ENCODE data around the gene DNER. TPM values are rescaled to one million over a fixed set of nuclear protein-coding genes. Genes with fewer than 3 reads are reported as not detected.

Gene DNER
- total and polyA plus RNA-seq, 2 of the 4 experiments (the other 2 are of a cell fraction): under 0.01 to 0.14 TPM

GRCh38 chr2:229669841-229670240 is 44.5 kb downstream of the DNER start:
- Histone ChIP-seq H3K27me3 (ENCODE audit: control insufficient read depth, insufficient read depth, low read length) (no peaks in the 10 kb centered on the region), H3K9me3 (ENCODE audit: control insufficient read depth, insufficient read depth, low read length) (0 out of 2 replicates have a peak, but pooled peaks cover 4% of the 10 kb centered on the region), H3K18ac (ENCODE audit: low read depth, low read length) (no peak overlapping the region), H3K4me1 (ENCODE audit: control insufficient read depth, insufficient read depth, low read length) (no peaks in the 10 kb centered on the region), H2BK15ac (ENCODE audit: low read depth, low read length) (no peak overlapping the region), H2BK5ac (ENCODE audit: low read depth, low read length, poor library complexity, severe bottlenecking) (no peak overlapping the region), H3K4me3 (ENCODE audit: insufficient read depth, low read depth, low read length) (no peak overlapping the region), H4K8ac (ENCODE audit: low read depth in 2 of 2, low read length in 2 of 2) (no peak overlapping the region), H2AK9ac (replicated peaks; ENCODE audit: low read depth, low read length, poor library complexity) (no peak overlapping the region), H3K9me1 (ENCODE audit: insufficient read depth, low read length) (no peaks in the 10 kb centered on the region), H4K20me1 (ENCODE audit: insufficient read depth, low read length) (no peaks in the 10 kb centered on the region), H3K23ac (ENCODE audit: low read depth, low read length) (no peak overlapping the region), H3K4me2 (ENCODE audit: low read depth, low read length) (no peak overlapping the region), H3K56ac (ENCODE audit: extremely low read depth, insufficient read depth, low read length) (no peak overlapping the region), H3K14ac (replicated peaks; ENCODE audit: low read depth, low read length) (no peak overlapping the region), H2AK5ac (ENCODE audit: low read depth, low read length) (no peak overlapping the region), H2BK20ac (ENCODE audit: low read depth, low read length) (no peak overlapping the region), H3K4ac (ENCODE audit: low read depth, low read length) (no peak overlapping the region), H2BK120ac (ENCODE audit: low read depth, low read length) (no peak overlapping the region), H2AFZ (replicated peaks; ENCODE audit: low read length, poor library complexity) (no peak overlapping the region), H3K79me1 (ENCODE audit: low read depth in 1 of 2, low read length in 2 of 2) (no peaks in the 10 kb centered on the region), H3K9ac (ENCODE audit: low read depth, low read length) (no peak overlapping the region), H4K91ac (ENCODE audit: insufficient read depth, low read depth, low read length) (no peak overlapping the region), H3K36me3 (ENCODE audit: control insufficient read depth, insufficient read depth, low read length) (no peaks in the 10 kb centered on the region), H4K5ac (ENCODE audit: low read depth, low read length) (no peak overlapping the region), H3K27ac (ENCODE audit: insufficient read depth, low read length) (no peak overlapping the region)
- no peak for DNase-seq
- intact Hi-C loops (cut with micrococcal nuclease) (no loop called here), dilution Hi-C loops (cut with HindIII; ENCODE audit: low sequenced_read_pairs, unreplicated experiment) (no loop called here), in situ Hi-C loops (cut with MboI; ENCODE audit: low sequenced_read_pairs) (no loop called here)
- TF ChIP-seq RFX5 (IDR thresholded peaks at IDR 0.05; ENCODE audit: low read depth, low read length): no peak
- no peak for TF ChIP-seq CTCF (conservative IDR thresholded peaks at IDR 0.05; ENCODE audit: low read depth, low read length)
- TF ChIP-seq ELK1 (IDR thresholded peaks at IDR 0.05; ENCODE audit: borderline replicate concordance, low read depth, low read length): no peak
- TF ChIP-seq, protein P1, sequence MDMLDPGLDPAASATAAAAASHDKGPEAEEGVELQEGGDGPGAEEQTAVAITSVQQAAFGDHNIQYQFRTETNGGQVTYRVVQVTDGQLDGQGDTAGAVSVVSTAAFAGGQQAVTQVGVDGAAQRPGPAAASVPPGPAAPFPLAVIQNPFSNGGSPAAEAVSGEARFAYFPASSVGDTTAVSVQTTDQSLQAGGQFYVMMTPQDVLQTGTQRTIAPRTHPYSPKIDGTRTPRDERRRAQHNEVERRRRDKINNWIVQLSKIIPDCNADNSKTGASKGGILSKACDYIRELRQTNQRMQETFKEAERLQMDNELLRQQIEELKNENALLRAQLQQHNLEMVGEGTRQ (IDR thresholded peaks at IDR 0.05; ENCODE audit: low read depth, low read length): no peak
- no peak for TF ChIP-seq FOS (IDR thresholded peaks at IDR 0.05; ENCODE audit: low read depth, low read length)
- no peak for TF ChIP-seq MXI1 (IDR thresholded peaks at IDR 0.05; ENCODE audit: borderline replicate concordance, low read depth, low read length)
- no peak for TF ChIP-seq RAD21 (IDR thresholded peaks at IDR 0.05; ENCODE audit: low read length)
- no peak for TF ChIP-seq CEBPB (IDR thresholded peaks at IDR 0.05; ENCODE audit: low read depth, low read length)
- TF ChIP-seq BHLHE40 (IDR thresholded peaks at IDR 0.05; ENCODE audit: low read depth, low read length): no peak
- no peak for TF ChIP-seq CHD1 (IDR thresholded peaks at IDR 0.05; ENCODE audit: low read depth, low read length)
- no peak for TF ChIP-seq RCOR1 (IDR thresholded peaks at IDR 0.05; ENCODE audit: insufficient replicate concordance, low read length)
- no peak for TF ChIP-seq POLR2A (IDR thresholded peaks at IDR 0.05; ENCODE audit: low read depth, low read length)
- no peak for TF ChIP-seq MAFK (IDR thresholded peaks at IDR 0.05; ENCODE audit: low read depth, low read length)
- no TSS peak for BruUV-seq (replicated peaks)
- ChIA-PET CTCF (no interaction called here), POLR2A (ENCODE audit: unreplicated experiment) (no interaction called here)
- WGBS, 2 experiments (ENCODE audit: extremely low coverage in 2 of 2, insufficient read length in 1 of 2): 33% methylated on average over 1 of the region's 3 CpGs; no CpG with 5 or more reads in 1 of the 2 experiments
- no peak for ATAC-seq (ENCODE audit: low read depth)

Data from IMR-90 (cell line).